IPS DF 4.7 (cell line): ENCODE measurements around the gene RNFT2.

ENCODE experiments used
- DNase-seq: peaks from one replicate; pipeline ENCODE4 v3.0.0-alpha.2; 2013; ENCODE audit warnings: low spot score; ENCODE audit errors: extremely low read depth

Gene RNFT2

DNA sequence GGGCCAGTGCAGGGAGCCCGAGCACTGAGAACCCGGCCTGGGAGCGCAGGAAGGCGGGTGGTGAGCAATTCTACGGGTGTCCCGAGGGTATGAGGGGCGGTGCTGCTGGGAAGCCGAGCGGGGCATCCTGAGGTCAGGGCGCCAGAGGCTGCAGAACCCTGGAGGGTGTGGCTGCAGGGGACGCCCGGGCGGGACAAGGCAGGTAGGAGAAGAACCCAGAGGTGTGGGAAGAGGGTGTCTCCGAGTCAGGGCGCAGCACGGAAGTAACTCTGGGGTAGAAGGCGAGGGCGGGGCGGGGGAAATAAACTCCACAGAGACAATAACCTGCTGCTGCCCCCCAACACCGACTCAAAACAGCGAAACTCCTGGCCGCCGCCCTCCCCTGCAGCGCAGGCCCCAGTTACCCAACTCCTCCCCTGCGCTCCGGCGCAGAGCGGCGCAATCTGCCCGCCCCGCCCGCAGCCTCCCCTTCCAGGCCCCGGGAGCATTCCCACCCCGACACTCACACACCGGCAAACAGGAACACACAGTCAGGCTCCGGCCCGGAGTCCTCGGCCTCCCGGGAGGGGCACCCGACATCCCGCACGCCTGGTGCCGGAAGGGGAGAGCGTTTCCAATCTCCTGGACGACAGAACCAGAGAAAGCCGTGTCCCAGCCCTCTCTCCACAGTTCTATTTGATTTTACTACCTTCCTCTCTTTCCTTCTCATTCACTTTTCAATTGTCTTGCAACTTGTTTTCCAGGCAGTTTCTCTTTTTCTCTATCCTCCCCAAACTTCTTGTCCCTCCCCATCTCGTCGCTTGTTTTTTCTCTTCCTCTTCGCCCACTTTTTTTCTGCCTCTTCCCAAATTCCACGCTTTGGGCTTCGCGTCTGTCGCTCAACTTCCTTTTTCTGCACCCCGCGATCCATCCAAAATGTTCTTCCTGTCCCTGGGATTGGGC lies 140.7 kb downstream of the RNFT2 start:
- DNase-seq: no peak

- no peak for DNase-seq
Measured at GRCh38 chr12:116879509-116880212, 141.5 kb downstream of the RNFT2 start.

DNA sequence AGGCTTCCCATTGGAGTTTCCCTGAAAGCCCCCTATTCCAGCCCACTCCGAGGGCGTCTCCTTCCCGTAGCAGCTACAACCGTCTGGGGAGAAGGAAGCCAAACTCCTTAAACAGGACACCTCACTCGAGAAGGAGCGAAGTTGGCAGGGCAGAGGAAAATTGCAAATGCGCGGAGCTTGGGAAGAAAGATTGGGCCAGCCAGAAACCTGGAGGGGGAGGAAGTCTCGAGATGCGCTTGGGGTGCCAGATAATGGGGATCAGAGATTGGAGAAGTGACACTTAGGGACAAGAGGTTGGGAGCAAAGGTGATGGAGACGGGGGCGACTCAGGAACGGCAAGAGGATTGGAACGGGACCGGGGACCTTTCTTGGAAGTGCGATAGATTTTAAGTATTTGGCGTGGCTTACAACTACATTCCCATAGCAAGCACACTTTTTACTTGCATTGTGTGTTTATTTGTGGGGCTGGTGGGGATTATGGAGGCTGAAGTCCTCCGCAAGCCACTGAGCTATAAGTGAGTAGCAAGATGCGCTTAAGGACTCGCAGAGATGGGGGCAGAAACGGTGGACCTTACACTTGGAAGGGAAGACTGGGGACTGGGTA lies 142.2 kb downstream of the RNFT2 start:
- DNase-seq: no peak

GRCh38 chr12:116880817-116881324 lies 142.8 kb downstream of the RNFT2 start:
- DNase-seq: no peak

DNA sequence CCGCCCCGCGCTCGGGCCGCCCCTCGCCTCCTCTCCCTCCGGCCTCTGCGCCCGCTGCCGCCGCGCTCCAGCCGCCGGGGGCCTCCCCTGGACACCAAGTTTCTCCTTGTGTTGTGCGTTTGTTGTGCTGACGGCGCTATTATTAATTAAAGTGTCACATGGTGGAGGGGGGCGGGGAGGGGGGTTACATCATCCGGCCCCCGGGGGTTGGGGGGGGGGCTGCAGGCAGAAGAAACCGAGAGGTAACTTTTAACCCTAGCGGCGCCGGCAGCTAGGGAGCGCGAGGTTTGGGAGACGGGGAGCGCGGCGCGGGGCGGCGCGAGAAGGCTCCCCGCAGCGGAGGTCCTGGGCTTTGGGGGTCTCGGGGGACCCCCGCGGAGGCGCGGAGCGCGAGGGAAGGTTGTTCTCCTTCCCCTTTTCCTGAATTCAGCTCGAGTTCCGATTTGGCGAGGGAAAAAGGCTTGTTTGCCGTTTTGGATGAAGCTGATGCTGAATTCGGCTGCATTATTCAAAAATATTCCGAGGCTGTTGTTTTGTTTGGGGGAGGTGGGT lies 143.3 kb downstream of the RNFT2 start, which contains the start of gene HRK:
Gene HRK (minus strand): TSS at position 117 of the 552 bp plus-strand sequence. CDS start 134 bp downstream, outside the sequence.
- no peak for DNase-seq

DNA sequence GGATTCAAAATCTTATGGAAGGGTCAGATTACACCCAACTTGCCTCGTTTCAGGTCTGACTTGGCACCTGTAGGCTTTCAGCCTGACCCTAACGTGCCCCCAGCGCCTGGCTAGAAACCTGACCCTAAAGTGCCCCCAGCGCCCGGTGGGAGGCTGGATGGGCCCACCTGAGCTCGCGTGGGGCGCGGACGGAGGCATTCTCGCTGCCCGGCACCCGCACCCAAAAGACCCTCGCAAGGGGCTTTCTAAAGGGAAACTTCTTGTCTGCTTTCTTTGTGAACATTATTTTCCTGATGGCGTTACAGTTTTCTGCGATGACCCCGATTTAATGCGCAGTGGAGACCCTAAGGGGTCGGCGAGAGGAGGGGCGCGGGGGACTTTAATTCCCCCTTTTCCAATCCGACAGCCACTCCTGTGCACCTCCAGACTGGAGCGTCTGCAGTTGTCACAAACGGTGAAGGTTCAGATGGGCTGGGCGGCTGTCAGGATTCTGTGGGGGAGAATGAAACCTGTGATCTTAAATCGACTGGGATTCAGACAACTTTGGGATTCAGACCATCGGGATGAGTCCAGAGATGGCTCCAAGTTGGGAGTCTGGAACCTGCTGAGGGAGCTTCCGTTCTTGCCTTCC lies 143.9 kb downstream of the RNFT2 start:
- DNase-seq: no peak

DNA sequence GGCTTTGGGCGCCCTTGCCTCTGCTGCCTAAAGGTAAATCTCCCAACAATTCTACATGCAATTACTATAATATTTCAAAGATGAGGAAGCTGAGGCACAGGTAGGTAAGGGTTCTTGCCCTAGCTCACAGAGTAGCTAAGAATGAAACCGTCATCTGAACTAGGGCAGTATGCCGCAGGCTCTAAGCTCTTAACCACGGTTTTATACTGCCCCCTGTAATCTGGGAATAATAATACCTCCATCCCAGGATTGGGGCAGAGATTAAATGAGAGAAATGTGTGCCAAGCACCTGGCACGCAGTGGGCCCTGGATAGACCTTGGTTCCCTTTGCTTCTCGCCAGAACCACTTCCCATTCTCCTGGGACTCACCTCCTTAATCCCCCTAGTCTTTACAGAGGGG lies 144.6 kb downstream of the RNFT2 start:
- no peak for DNase-seq

- DNase-seq: no peak
Measured at GRCh38 chr12:116884871-116885270, 146.8 kb downstream of the RNFT2 start.

GRCh38 chr12:116885491-116885890 lies 147.4 kb downstream of the RNFT2 start:
- DNase-seq: no peak

- no peak for DNase-seq
Measured at GRCh38 chr12:116887244-116887643, 149.1 kb downstream of the RNFT2 start.

GRCh38 chr12:116887897-116888296 lies 149.8 kb downstream of the RNFT2 start:
- DNase-seq: no peak

DNA sequence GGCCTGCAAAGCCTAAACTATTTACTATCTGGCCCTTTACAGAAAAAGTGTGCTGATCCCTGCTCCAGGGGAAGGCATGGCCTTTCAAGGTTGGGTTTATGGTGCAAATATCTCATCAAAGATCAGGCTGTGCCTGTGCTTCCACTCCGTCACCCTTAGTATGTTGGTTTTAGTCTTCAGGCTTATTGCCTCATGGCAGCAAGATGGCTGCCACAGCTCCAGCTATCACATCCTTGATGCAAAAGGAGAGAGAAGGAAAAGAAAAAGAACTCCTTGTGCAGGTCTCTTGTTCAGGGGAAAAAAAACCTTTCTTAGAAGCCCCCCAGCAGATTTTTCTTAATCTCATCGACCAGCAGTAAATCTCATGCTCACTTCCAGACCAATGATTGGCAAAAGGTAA lies 152.2 kb downstream of the RNFT2 start:
- no peak for DNase-seq

DNA sequence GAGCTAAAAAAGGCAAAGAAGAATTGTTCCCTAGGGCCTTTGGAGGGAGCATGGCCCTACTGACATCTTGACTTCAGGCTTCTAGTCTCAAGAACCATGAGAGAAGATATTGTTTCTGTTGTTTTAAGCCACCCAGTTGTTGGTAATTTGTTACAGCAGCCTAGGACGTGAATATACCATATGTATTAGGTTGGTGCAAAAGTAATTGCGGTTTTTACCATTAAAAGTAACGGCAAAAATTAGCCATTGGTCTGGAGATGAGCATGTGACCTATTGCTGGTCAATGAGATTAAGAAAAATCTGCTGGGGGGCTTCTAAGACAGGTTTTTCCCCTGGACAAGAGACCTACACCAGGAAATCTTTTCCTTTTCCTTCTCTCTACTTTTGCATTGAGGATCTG lies 152.9 kb downstream of the RNFT2 start:
- no peak for DNase-seq

- no peak for DNase-seq
Measured at GRCh38 chr12:116892349-116893140, 154.4 kb downstream of the RNFT2 start.

DNA sequence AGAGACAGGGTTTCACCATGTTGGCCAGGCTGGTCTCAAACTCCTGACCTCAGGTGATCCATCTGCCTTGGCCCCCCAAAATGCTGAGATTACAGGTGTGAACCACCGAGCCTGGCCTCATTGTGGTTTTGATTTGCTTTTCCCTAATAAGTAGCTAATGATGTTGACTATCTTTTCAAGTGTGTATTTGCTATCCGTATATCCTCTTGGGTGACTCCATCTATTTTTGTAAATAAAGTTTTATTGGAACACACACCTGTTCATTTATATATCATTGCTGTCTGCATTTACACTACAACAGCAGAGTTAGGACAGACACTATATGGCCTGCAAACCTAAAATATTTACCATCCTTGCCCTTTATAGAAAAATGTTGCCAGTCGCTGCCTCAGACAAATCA lies 156.8 kb downstream of the RNFT2 start:
- DNase-seq: no peak

- no peak for DNase-seq
Measured at GRCh38 chr12:116896411-116896924, 158.4 kb downstream of the RNFT2 start.

- no peak for DNase-seq
Measured at GRCh38 chr12:116897476-116897875, 159.4 kb downstream of the RNFT2 start.

GRCh38 chr12:116898669-116899068 lies 160.6 kb downstream of the RNFT2 start:
- DNase-seq: no peak

DNA sequence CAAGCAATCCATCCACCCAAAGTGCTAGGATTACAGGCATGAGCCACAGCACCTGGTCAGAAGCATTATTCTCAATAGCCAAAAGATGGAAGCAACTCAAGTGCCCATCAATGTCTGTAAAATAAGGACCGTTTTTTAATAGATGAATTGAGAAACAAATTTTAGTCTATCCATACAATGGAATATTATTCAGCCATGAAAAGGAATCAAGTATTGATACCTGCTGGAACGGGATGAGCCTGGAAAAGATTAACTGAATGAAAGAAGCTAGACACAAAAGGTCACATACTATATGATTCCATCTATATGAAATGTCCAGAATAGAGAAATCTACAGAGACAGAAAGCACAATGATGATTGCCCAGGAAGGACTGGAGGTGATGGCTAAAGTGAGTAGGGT lies 163.5 kb downstream of the RNFT2 start:
- no peak for DNase-seq
